Smooth muscle cell (in vitro differentiated cells): ENCODE data around the gene POLA1. TPM values are rescaled to one million over a fixed set of nuclear protein-coding genes. Genes with fewer than 3 reads are reported as not detected.

Source experiments
- DNase-seq: peaks from one replicate; lab custom pipeline; 2025; ENCODE audit not compliant: unreplicated experiment; lab: John Stamatoyannopoulos, UW
- H2AFZ ChIP-seq: fragments of 200-600 bp; sonication (generic); 2 replicates; pipeline ENCODE4 v1.6.0; 2016; ENCODE audit warnings: antibody characterized with exemption, low read depth, mild to moderate bottlenecking
- H3F3A ChIP-seq: fragments of 200-600 bp; sonication (generic); 2 replicates; pipeline ENCODE4 v1.6.0; 2017; ENCODE audit warnings: antibody characterized with exemption, low read depth
- H3K27ac ChIP-seq: fragments of 200-600 bp; sonication (generic); 2 replicates; pipeline ENCODE4 v1.5.1; 2016; ENCODE audit warnings: low read depth, mild to moderate bottlenecking
- H3K27me3 ChIP-seq: fragments of 200-600 bp; sonication (generic); 2 replicates; pipeline ENCODE4 v1.6.1; 2016; ENCODE audit warnings: low read depth, mild to moderate bottlenecking
- H3K36me3 ChIP-seq: fragments of 200-600 bp; sonication (generic); 2 replicates; pipeline ENCODE4 v1.5.1; 2016; ENCODE audit warnings: low read depth
- H3K4me1 ChIP-seq: fragments of 200-600 bp; sonication (generic); 2 replicates; pipeline ENCODE4 v1.5.1; 2016; ENCODE audit warnings: low read depth
- H3K4me2 ChIP-seq: fragments of 200-600 bp; sonication (generic); 2 replicates; pipeline ENCODE4 v1.6.0; 2016; ENCODE audit warnings: mild to moderate bottlenecking
- H3K4me3 ChIP-seq: fragments of 200-600 bp; sonication (generic); 2 replicates; pipeline ENCODE4 v1.5.1; 2016; ENCODE audit warnings: mild to moderate bottlenecking
- H3K79me2 ChIP-seq: fragments of 200-600 bp; sonication (generic); 2 replicates; pipeline ENCODE4 v1.6.0; 2016; ENCODE audit warnings: low read depth, mild to moderate bottlenecking
- H3K9ac ChIP-seq: fragments of 200-600 bp; sonication (generic); 2 replicates; pipeline ENCODE4 v1.6.0; 2016; ENCODE audit warnings: low read depth
- H3K9me3 ChIP-seq: fragments of 200-600 bp; sonication (generic); replicated peaks from 2 replicates; pipeline ENCODE4 v1.5.1; 2016; ENCODE audit warnings: low read depth
- H4K20me1 ChIP-seq: fragments of 200-600 bp; sonication (generic); 2 replicates; pipeline ENCODE4 v1.6.0; 2016; ENCODE audit warnings: low read depth
- whole genome bisulfite sequencing: methylation state at CpG from one replicate; pipeline ENCODE4 v1.1.7; 2016; ENCODE audit warnings: low lambda C conversion rate; 5-methylcytosine and 5-hydroxymethylcytosine counted together
- polyA plus RNA-seq: library from polyadenylated mRNA; unstranded; fragments of >200 nt; fragmentation: Nextera tagmentation; extraction: Ambion mirVana; gene quantifications from 2 replicates; pipeline ENCODE4 v1.2.1, GENCODE V29; 2016
- total RNA-seq: library from RNA; depleted of rRNA; stranded (reverse); fragments of >200 nt; gene quantifications from 2 replicates; pipeline ENCODE4 v1.2.3, GENCODE V29; 2014
- TF ChIP-seq, protein P1 (sequence below): fragments of 200-600 bp; sonication (generic); IDR thresholded peaks from 2 replicates; pipeline ENCODE4 v1.5.1; 2017; ENCODE audit warnings: borderline replicate concordance, mild to moderate bottlenecking, antibody characterized with exemption; ENCODE audit not compliant: insufficient read depth, poor library complexity, severe bottlenecking

The POLA1 gene
- total and polyA plus RNA-seq, 2 experiments from 2014 or later = 5.4 to 11.7 TPM

- H3K4me1 ChIP-seq = peaks cover 7% of the 10 kb centered on the region
- no peak for DNase-seq
- H3K9ac ChIP-seq = no peak overlapping the region
- peaks cover 4% of the 10 kb centered on the region for H4K20me1 ChIP-seq
- no peak overlapping the region for H3K27ac ChIP-seq
- H3K4me3 ChIP-seq = no peak overlapping the region
- no peak overlapping the region for H3K4me2 ChIP-seq
- TF ChIP-seq, protein P1, sequence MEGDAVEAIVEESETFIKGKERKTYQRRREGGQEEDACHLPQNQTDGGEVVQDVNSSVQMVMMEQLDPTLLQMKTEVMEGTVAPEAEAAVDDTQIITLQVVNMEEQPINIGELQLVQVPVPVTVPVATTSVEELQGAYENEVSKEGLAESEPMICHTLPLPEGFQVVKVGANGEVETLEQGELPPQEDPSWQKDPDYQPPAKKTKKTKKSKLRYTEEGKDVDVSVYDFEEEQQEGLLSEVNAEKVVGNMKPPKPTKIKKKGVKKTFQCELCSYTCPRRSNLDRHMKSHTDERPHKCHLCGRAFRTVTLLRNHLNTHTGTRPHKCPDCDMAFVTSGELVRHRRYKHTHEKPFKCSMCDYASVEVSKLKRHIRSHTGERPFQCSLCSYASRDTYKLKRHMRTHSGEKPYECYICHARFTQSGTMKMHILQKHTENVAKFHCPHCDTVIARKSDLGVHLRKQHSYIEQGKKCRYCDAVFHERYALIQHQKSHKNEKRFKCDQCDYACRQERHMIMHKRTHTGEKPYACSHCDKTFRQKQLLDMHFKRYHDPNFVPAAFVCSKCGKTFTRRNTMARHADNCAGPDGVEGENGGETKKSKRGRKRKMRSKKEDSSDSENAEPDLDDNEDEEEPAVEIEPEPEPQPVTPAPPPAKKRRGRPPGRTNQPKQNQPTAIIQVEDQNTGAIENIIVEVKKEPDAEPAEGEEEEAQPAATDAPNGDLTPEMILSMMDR = no peak
- H3K79me2 ChIP-seq = peaks cover 8% of the 10 kb centered on the region
- H2AFZ ChIP-seq = no peak overlapping the region
- H3K27me3 ChIP-seq = no peaks in the 10 kb centered on the region
- no peaks in the 10 kb centered on the region for H3F3A ChIP-seq
- peaks cover 21% of the 10 kb centered on the region for H3K36me3 ChIP-seq
- H3K9me3 ChIP-seq = no peaks in the 10 kb centered on the region
- WGBS = 95% methylated on average over 3 of the region's 3 CpGs
These were observed 8.9 kb downstream of the POLA1 start for GRCh38 chrX:24702362-24703184.

GRCh38 chrX:24703185-24703494 lies 9.4 kb downstream of the POLA1 start:
- no peak overlapping the region for H3K4me2 ChIP-seq
- H3K36me3 ChIP-seq = peaks cover 21% of the 10 kb centered on the region
- no peak overlapping the region for H2AFZ ChIP-seq
- TF ChIP-seq, protein P1 = no peak
- peaks cover 2% of the 10 kb centered on the region for H3K79me2 ChIP-seq
- no peaks in the 10 kb centered on the region for H3K9me3 ChIP-seq
- no peak overlapping the region for H3K4me3 ChIP-seq
- no peak overlapping the region for H3K9ac ChIP-seq
- H3K27ac ChIP-seq = no peak overlapping the region
- no peaks in the 10 kb centered on the region for H3F3A ChIP-seq
- DNase-seq = no peak
- no peaks in the 10 kb centered on the region for H4K20me1 ChIP-seq
- H3K4me1 ChIP-seq = peaks cover 7% of the 10 kb centered on the region
- H3K27me3 ChIP-seq = no peaks in the 10 kb centered on the region
- 97% methylated on average over 5 of the region's 5 CpGs for WGBS

DNA sequence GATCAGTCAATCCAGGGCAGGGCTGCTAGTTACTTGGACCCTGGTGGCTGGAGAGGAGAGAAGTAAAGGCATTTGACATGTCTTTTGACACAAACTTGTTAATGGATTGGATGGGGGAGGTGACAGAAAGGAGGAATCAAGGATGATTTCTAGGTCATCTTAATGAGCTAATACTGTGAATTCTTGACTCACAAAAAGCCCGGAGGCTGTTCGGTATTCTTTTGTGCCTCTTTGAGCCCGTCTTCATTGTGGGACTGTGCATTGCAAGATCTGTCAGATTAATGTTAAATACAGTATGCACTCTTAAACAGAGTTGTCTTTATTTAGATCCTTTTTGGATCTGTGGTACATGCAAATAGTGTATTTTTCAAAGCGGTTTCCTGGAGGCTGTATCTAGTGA lies 25.1 kb downstream of the POLA1 start:
- TF ChIP-seq, protein P1 = no peak
- H3K9me3 ChIP-seq = no peaks in the 10 kb centered on the region
- H3K27me3 ChIP-seq = no peaks in the 10 kb centered on the region
- DNase-seq = no peak
- no peaks in the 10 kb centered on the region for H4K20me1 ChIP-seq
- 86% methylated on average over 4 of the region's 4 CpGs for WGBS
- H3K27ac ChIP-seq = no peak overlapping the region
- no peaks in the 10 kb centered on the region for H3F3A ChIP-seq
- no peaks in the 10 kb centered on the region for H3K79me2 ChIP-seq
- no peak overlapping the region for H2AFZ ChIP-seq
- no peaks in the 10 kb centered on the region for H3K4me1 ChIP-seq
- H3K36me3 ChIP-seq = peaks cover 12% of the 10 kb centered on the region
- H3K4me3 ChIP-seq = no peak overlapping the region
- no peak overlapping the region for H3K9ac ChIP-seq
- H3K4me2 ChIP-seq = no peak overlapping the region

DNA sequence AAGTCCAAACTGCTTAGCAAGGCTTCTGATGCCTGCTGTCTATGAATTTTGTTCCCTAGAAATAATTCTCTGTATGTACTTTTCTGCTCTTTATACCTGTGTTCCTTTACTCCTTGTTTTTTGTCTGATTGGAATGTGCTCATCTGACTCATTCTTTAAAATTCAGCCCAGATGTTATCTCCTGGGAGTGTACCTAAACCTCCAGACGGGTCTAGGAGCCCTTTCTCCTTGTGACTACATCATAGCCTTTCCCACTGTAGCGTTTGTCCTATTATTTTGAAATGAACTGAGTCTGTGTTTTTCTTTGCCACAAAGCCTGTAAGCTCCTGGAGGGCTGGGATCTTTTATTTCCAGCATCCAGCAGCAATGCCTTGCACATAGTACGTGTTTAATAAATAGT lies 26.3 kb downstream of the POLA1 start:
- Histone ChIP-seq H3K4me1 (no peaks in the 10 kb centered on the region), H3K36me3 (peaks cover 12% of the 10 kb centered on the region), H3K9ac (no peak overlapping the region), H3K9me3 (no peaks in the 10 kb centered on the region), H3K4me3 (no peak overlapping the region), H3K27me3 (no peaks in the 10 kb centered on the region), H3K27ac (no peak overlapping the region), H4K20me1 (no peaks in the 10 kb centered on the region), H3K4me2 (no peak overlapping the region), H2AFZ (no peak overlapping the region), H3K79me2 (no peaks in the 10 kb centered on the region), H3F3A (no peaks in the 10 kb centered on the region)
- no peak for DNase-seq
- WGBS = 51% methylated on average over 3 of the region's 3 CpGs
- TF ChIP-seq, protein P1 = no peak
